ENCODE results near the gene ADORA1. TPM values are rescaled to one million over a fixed set of nuclear protein-coding genes. Genes with fewer than 3 reads are reported as not detected.

The ADORA1 gene
- polyA plus RNA-seq, 1 donor from 2014 or later = not detected

GRCh38 chr1:203137324-203137723 lies 9.8 kb downstream of the ADORA1 start:
- no peak overlapping the region for H3K27ac Mint-ChIP-seq

GRCh38 chr1:203138066-203138465 lies 10.5 kb downstream of the ADORA1 start:
- Mint-ChIP-seq H3K4me1 (peaks cover 0 to 7% (median 5%) of the 10 kb centered on the region in 3 donors), H3K36me3 (no peaks in the 10 kb centered on the region), H3K4me3 (no peak overlapping the region), H3K27ac (no peak overlapping the region), H3K9me3 (peaks cover 0 to 3% (median 0%) of the 10 kb centered on the region in 3 donors), H3K27me3 (peaks cover 15% of the 10 kb centered on the region)

More at GRCh38 chr1:203137324-203137723, 9.8 kb downstream of the ADORA1 start:
- Mint-ChIP-seq H3K27me3 (peaks cover 15% of the 10 kb centered on the region), H3K36me3 (no peaks in the 10 kb centered on the region), H3K4me3 (no peak overlapping the region), H3K4me1 (peaks cover 0 to 7% (median 5%) of the 10 kb centered on the region in 3 donors), H3K9me3 (peaks cover 0 to 3% (median 0%) of the 10 kb centered on the region in 3 donors)

- Mint-ChIP-seq H3K9me3 (peaks cover 0 to 5% (median 2%) of the 10 kb centered on the region in 3 donors), H3K36me3 (no peaks in the 10 kb centered on the region), H3K27me3 (peaks cover 12% of the 10 kb centered on the region), H3K27ac (no peak overlapping the region), H3K4me3 (no peak overlapping the region), H3K4me1 (peaks cover 0 to 7% (median 5%) of the 10 kb centered on the region in 3 donors)
Observed at GRCh38 chr1:203139976-203140475, 12.5 kb downstream of the ADORA1 start.

GRCh38 chr1:203140743-203141520 lies 13.4 kb downstream of the ADORA1 start:
- Mint-ChIP-seq H3K9me3 (peaks cover 0 to 5% (median 2%) of the 10 kb centered on the region in 3 donors), H3K4me1 (peaks cover 0 to 3% (median 2%) of the 10 kb centered on the region in 3 donors), H3K27me3 (peaks cover 8% of the 10 kb centered on the region), H3K36me3 (no peaks in the 10 kb centered on the region), H3K27ac (no peak overlapping the region), H3K4me3 (no peak overlapping the region)

- H3K9me3 Mint-ChIP-seq = peaks cover 0 to 5% (median 2%) of the 10 kb centered on the region in 3 donors
- H3K4me3 Mint-ChIP-seq = peak overlapping the region in 1 of 4 donors; percentile 61
- no peak overlapping the region for H3K27ac Mint-ChIP-seq
- H3K36me3 Mint-ChIP-seq = no peaks in the 10 kb centered on the region
- no peaks in the 10 kb centered on the region for H3K4me1 Mint-ChIP-seq
- peaks cover under 1% of the 10 kb centered on the region for H3K27me3 Mint-ChIP-seq
Observed at GRCh38 chr1:203142124-203142523, 14.6 kb downstream of the ADORA1 start.

- no peaks in the 10 kb centered on the region for H3K27me3 Mint-ChIP-seq
- H3K9me3 Mint-ChIP-seq = peaks cover 0 to 5% (median 2%) of the 10 kb centered on the region in 3 donors
- H3K27ac Mint-ChIP-seq = peak overlapping the region in 1 of 3 donors; percentile 1
- no peaks in the 10 kb centered on the region for H3K36me3 Mint-ChIP-seq
- H3K4me3 Mint-ChIP-seq = no peak overlapping the region
- no peaks in the 10 kb centered on the region for H3K4me1 Mint-ChIP-seq
Observed at GRCh38 chr1:203142684-203143408, 15.3 kb downstream of the ADORA1 start.

- Mint-ChIP-seq H3K27ac (no peak overlapping the region), H3K9me3 (peaks cover 0 to 5% (median 2%) of the 10 kb centered on the region in 3 donors), H3K4me1 (no peaks in the 10 kb centered on the region), H3K27me3 (no peaks in the 10 kb centered on the region), H3K36me3 (no peaks in the 10 kb centered on the region), H3K4me3 (no peak overlapping the region)
Observed at GRCh38 chr1:203143641-203144040, 16.1 kb downstream of the ADORA1 start.

- Mint-ChIP-seq H3K27ac (no peak overlapping the region), H3K9me3 (peaks cover 0 to 5% (median 2%) of the 10 kb centered on the region in 3 donors), H3K4me1 (no peaks in the 10 kb centered on the region), H3K36me3 (no peaks in the 10 kb centered on the region), H3K27me3 (no peaks in the 10 kb centered on the region), H3K4me3 (no peak overlapping the region)
Observed at GRCh38 chr1:203144661-203145060, 17.1 kb downstream of the ADORA1 start.

GRCh38 chr1:203145321-203146041 lies 18.0 kb downstream of the ADORA1 start:
- no peaks in the 10 kb centered on the region for H3K36me3 Mint-ChIP-seq
- no peak overlapping the region for H3K27ac Mint-ChIP-seq
- H3K9me3 Mint-ChIP-seq = peaks cover 0 to 5% (median 2%) of the 10 kb centered on the region in 3 donors
- no peak overlapping the region for H3K4me3 Mint-ChIP-seq
- no peaks in the 10 kb centered on the region for H3K4me1 Mint-ChIP-seq
- no peaks in the 10 kb centered on the region for H3K27me3 Mint-ChIP-seq

GRCh38 chr1:203146042-203146369 lies 18.5 kb downstream of the ADORA1 start:
- H3K4me1 Mint-ChIP-seq = no peaks in the 10 kb centered on the region
- no peak overlapping the region for H3K27ac Mint-ChIP-seq
- H3K4me3 Mint-ChIP-seq = no peak overlapping the region
- H3K27me3 Mint-ChIP-seq = no peaks in the 10 kb centered on the region
- no peaks in the 10 kb centered on the region for H3K36me3 Mint-ChIP-seq
- H3K9me3 Mint-ChIP-seq = peaks cover 0 to 5% (median 2%) of the 10 kb centered on the region in 3 donors

- Mint-ChIP-seq H3K27me3 (no peaks in the 10 kb centered on the region), H3K36me3 (no peaks in the 10 kb centered on the region), H3K27ac (no peak overlapping the region), H3K4me1 (no peaks in the 10 kb centered on the region), H3K4me3 (no peak overlapping the region), H3K9me3 (peaks cover 0 to 5% (median 2%) of the 10 kb centered on the region in 3 donors)
Observed at GRCh38 chr1:203146537-203146936, 19.0 kb downstream of the ADORA1 start.

GRCh38 chr1:203147376-203147775 lies 19.9 kb downstream of the ADORA1 start:
- Mint-ChIP-seq H3K4me1 (no peaks in the 10 kb centered on the region), H3K36me3 (no peaks in the 10 kb centered on the region), H3K9me3 (peaks cover 0 to 2% (median 2%) of the 10 kb centered on the region in 3 donors), H3K27me3 (peaks cover 3% of the 10 kb centered on the region), H3K27ac (no peak overlapping the region), H3K4me3 (no peak overlapping the region)

- H3K27me3 Mint-ChIP-seq = peaks cover 3% of the 10 kb centered on the region
- H3K4me3 Mint-ChIP-seq = no peak overlapping the region
- H3K9me3 Mint-ChIP-seq = peaks cover 0 to 2% (median 2%) of the 10 kb centered on the region in 3 donors
- H3K27ac Mint-ChIP-seq = no peak overlapping the region
- H3K36me3 Mint-ChIP-seq = no peaks in the 10 kb centered on the region
- H3K4me1 Mint-ChIP-seq = no peaks in the 10 kb centered on the region
Observed at GRCh38 chr1:203148127-203148526, 20.6 kb downstream of the ADORA1 start.

- H3K4me1 Mint-ChIP-seq = no peaks in the 10 kb centered on the region
- H3K36me3 Mint-ChIP-seq = no peaks in the 10 kb centered on the region
- H3K9me3 Mint-ChIP-seq = peaks cover 0 to 2% (median under 1%) of the 10 kb centered on the region in 3 donors
- H3K4me3 Mint-ChIP-seq = no peak overlapping the region
- no peak overlapping the region for H3K27ac Mint-ChIP-seq
- peaks cover 3% of the 10 kb centered on the region for H3K27me3 Mint-ChIP-seq
Observed at GRCh38 chr1:203148579-203148978, 21.1 kb downstream of the ADORA1 start.

Data from IgD-negative memory B cell (primary cell).